GM12878 (cell line): Measurements from ENCODE around the gene SLC29A1. TPM values are rescaled to one million over a fixed set of nuclear protein-coding genes. Genes with fewer than 3 reads are reported as not detected.
A peak's percentile ranks its signal among the peaks of the same experiment; 100 is the strongest.

Experiments
- ATF7 ChIP-seq: fragments of 450-650 bp; IDR thresholded peaks from 2 replicates; pipeline ENCODE4 v1.6.1; 2016; ENCODE audit warnings: low read depth, mild to moderate bottlenecking
- BCL11A ChIP-seq: IDR thresholded peaks from 2 replicates; pipeline ENCODE4 v1.6.1; 2011; ENCODE audit warnings: low read depth, low read length
- CBFB ChIP-seq: IDR thresholded peaks from 2 replicates; pipeline ENCODE4 v1.6.1; 2016; ENCODE audit warnings: antibody characterized with exemption, low read depth
- CHD2 ChIP-seq: IDR thresholded peaks from 2 replicates; pipeline ENCODE4 v1.6.1; 2011; ENCODE audit warnings: low read depth, low read length, improper control_type of control experiment, borderline replicate concordance
- CREM ChIP-seq: IDR thresholded peaks from 2 replicates; pipeline ENCODE4 v1.6.1; 2014; ENCODE audit warnings: antibody characterized with exemption, low read depth
- EED ChIP-seq: sonication (generic); IDR thresholded peaks from 2 replicates; pipeline ENCODE4 v1.6.1; 2016; ENCODE audit warnings: antibody characterized with exemption, low read depth
- ETV6 ChIP-seq, 2 experiments: fragments of 450-650 bp in 1 of 2; IDR thresholded peaks in 1 of 2; conservative IDR thresholded peaks in 1 of 2; 2 replicates each; pipeline ENCODE4 v1.6.1; 2014; ENCODE audit warnings: antibody characterized with exemption in 1 of 2, borderline replicate concordance in 1 of 2, low read depth in 1 of 2, mild to moderate bottlenecking in 1 of 2, moderate library complexity in 1 of 2
- GABPA ChIP-seq: IDR thresholded peaks from 2 replicates; pipeline ENCODE4 v1.6.1; 2014; ENCODE audit warnings: antibody characterized with exemption, low read depth, mild to moderate bottlenecking, inconsistent platforms
- IKZF1 ChIP-seq: fragments of 450-650 bp; conservative IDR thresholded peaks from 2 replicates; pipeline ENCODE4 v1.6.1; 2017; ENCODE audit warnings: antibody characterized with exemption, mild to moderate bottlenecking
- IRF4 ChIP-seq: IDR thresholded peaks from 2 replicates; pipeline ENCODE4 v1.6.1; 2011; ENCODE audit warnings: low read depth, low read length
- KAT2A ChIP-seq: conservative IDR thresholded peaks from 2 replicates; pipeline ENCODE4 v1.6.1; 2011; ENCODE audit warnings: low read depth, low read length; ENCODE audit not compliant: control insufficient read depth
- LARP7 ChIP-seq: fragments of 450-650 bp; IDR thresholded peaks from 2 replicates; pipeline ENCODE4 v1.6.1; 2017; ENCODE audit warnings: mild to moderate bottlenecking
- MTA3 ChIP-seq: IDR thresholded peaks from 2 replicates; pipeline ENCODE4 v1.6.1; 2012; ENCODE audit warnings: low read length, inconsistent platforms, borderline replicate concordance
- PAX5 ChIP-seq: IDR thresholded peaks from 2 replicates; pipeline ENCODE4 v1.6.1; 2011; ENCODE audit warnings: low read depth, low read length, borderline replicate concordance
- POLR2AphosphoS5 ChIP-seq: IDR thresholded peaks from 2 replicates; pipeline ENCODE4 v1.6.1; 2011; ENCODE audit warnings: mild to moderate bottlenecking, low read length, inconsistent platforms
- RAD51 ChIP-seq: fragments of 450-650 bp; IDR thresholded peaks from 2 replicates; pipeline ENCODE4 v1.6.1; 2016; ENCODE audit warnings: moderate library complexity, mild to moderate bottlenecking, inconsistent platforms
- TAF1 ChIP-seq: IDR thresholded peaks from 2 replicates; pipeline ENCODE4 v1.6.1; 2011; ENCODE audit warnings: mild to moderate bottlenecking, low read depth, low read length, borderline replicate concordance
- TCF3 ChIP-seq: IDR thresholded peaks from 2 replicates; pipeline ENCODE4 v1.6.1; 2012; ENCODE audit warnings: low read depth, mild to moderate bottlenecking, low read length, borderline replicate concordance; ENCODE audit not compliant: insufficient read depth
- YBX1 ChIP-seq: fragments of 450-650 bp; IDR thresholded peaks from 2 replicates; pipeline ENCODE4 v1.6.1; 2016; ENCODE audit warnings: antibody characterized with exemption
- ZBED1 ChIP-seq: IDR thresholded peaks from 2 replicates; pipeline ENCODE4 v1.6.1; 2016; ENCODE audit warnings: borderline replicate concordance
- ZNF217 ChIP-seq: fragments of 450-650 bp; IDR thresholded peaks from 2 replicates; pipeline ENCODE4 v1.6.1; 2017; ENCODE audit warnings: antibody characterized with exemption, mild to moderate bottlenecking
- ZNF274 ChIP-seq: IDR thresholded peaks from one replicate; pipeline ENCODE4 v1.8.0; 2011; ENCODE audit not compliant: insufficient read length, insufficient read depth
- ZSCAN29 ChIP-seq: fragments of 450-650 bp; IDR thresholded peaks from 2 replicates; pipeline ENCODE4 v1.6.1; 2017; ENCODE audit warnings: mild to moderate bottlenecking, moderate library complexity
- polyA plus RNA-seq, 11 experiments: library from polyadenylated mRNA; depleted of rRNA in 4 of 11; unstranded in 6 of 11; stranded (reverse) in 5 of 11; fragments of >200 nt; fragmentation: Nextera tagmentation in 4 of 11; fragmentation: Illumina TruSeq in 1 of 11; extraction: Ambion mirVana in 4 of 11; extraction: Trizol in 1 of 11; gene quantifications; 1 replicate in 1 of 11; 2 replicates in 10 of 11; pipeline versions ENCODE4 v1.2.1 to v1.2.3, GENCODE V29; 2011 to 2016; ENCODE audit warnings: inconsistent platforms in 2 of 11, missing spikeins in 2 of 11, low read depth in 1 of 11
- total RNA-seq, 4 experiments: library from RNA; depleted of rRNA in 3 of 4; stranded (reverse); fragments of >200 nt in 3 of 4; fragmentation: Illumina TruSeq in 1 of 4; extraction: Trizol in 1 of 4; gene quantifications; 2 replicates each; pipeline versions ENCODE4 v1.2.1 to v1.2.3, GENCODE V29; 2013 to 2021
- TF ChIP-seq, protein P1 (sequence below): fragments of 450-650 bp; IDR thresholded peaks from 2 replicates; pipeline ENCODE4 v1.6.1; 2017; ENCODE audit warnings: mild to moderate bottlenecking, moderate library complexity
- TF ChIP-seq, protein P2 (sequence below): IDR thresholded peaks from 2 replicates; pipeline ENCODE4 v1.6.1; 2011; ENCODE audit warnings: borderline replicate concordance, low read depth, mild to moderate bottlenecking, moderate library complexity, low read length; ENCODE audit not compliant: insufficient read depth, poor library complexity, severe bottlenecking
- TF ChIP-seq, protein P3 (sequence below): fragments of 450-650 bp; IDR thresholded peaks from 2 replicates; pipeline ENCODE4 v1.6.1; 2016; ENCODE audit warnings: mild to moderate bottlenecking

Gene SLC29A1
- total and polyA plus RNA-seq, 10 of the 15 experiments (the other 5 are each of a cell fraction or from before 2014, with no cell fraction given) = 10.0 to 132 (median 93.4) TPM

GRCh38 chr6:44263354-44264100 lies 40.1 kb downstream of the SLC29A1 start (continued):
- TF ChIP-seq ETV6 (conservative IDR thresholded peaks at IDR 0.05 in 1 of 2, IDR thresholded peaks at IDR 0.05 in 1 of 2; ENCODE audit: borderline replicate concordance in 1 of 2, low read depth in 1 of 2) (peak in 1 of 2 experiments; percentile 79; a peak in 1 of 4 replicates), ZNF274 (no peak), CBFB (no peak), CHD2 (0 out of 2 replicates have a peak, but pooled peaks have one; percentile 54), CREM (peak; percentile 52), TAF1 (peak; percentile 67; the same call in 1 of the 2 replicates), PAX5 (peak; percentile 69; the same call in 1 of the 2 replicates), ZNF217 (peak; percentile 56; the same call in 1 of the 2 replicates), IRF4 (peak; percentile 73), ATF7 (peak; percentile 32), IKZF1 (peak; percentile 99), RAD51 (peak; percentile 14; the same call in 1 of the 2 replicates), TCF3 (0 out of 2 replicates have a peak, but pooled peaks have one; percentile 28), EED (peak; percentile 89), MTA3 (no peak), ZBED1 (peak; percentile 61; the same call in 1 of the 2 replicates), KAT2A (no peak), POLR2AphosphoS5 (peak; percentile 75), ZSCAN29 (no peak), LARP7 (peak; percentile 38; the same call in 1 of the 2 replicates), YBX1 (no peak), GABPA (no peak), BCL11A (peak; percentile 41; the same call in 1 of the 2 replicates)
- TF ChIP-seq, protein P1, sequence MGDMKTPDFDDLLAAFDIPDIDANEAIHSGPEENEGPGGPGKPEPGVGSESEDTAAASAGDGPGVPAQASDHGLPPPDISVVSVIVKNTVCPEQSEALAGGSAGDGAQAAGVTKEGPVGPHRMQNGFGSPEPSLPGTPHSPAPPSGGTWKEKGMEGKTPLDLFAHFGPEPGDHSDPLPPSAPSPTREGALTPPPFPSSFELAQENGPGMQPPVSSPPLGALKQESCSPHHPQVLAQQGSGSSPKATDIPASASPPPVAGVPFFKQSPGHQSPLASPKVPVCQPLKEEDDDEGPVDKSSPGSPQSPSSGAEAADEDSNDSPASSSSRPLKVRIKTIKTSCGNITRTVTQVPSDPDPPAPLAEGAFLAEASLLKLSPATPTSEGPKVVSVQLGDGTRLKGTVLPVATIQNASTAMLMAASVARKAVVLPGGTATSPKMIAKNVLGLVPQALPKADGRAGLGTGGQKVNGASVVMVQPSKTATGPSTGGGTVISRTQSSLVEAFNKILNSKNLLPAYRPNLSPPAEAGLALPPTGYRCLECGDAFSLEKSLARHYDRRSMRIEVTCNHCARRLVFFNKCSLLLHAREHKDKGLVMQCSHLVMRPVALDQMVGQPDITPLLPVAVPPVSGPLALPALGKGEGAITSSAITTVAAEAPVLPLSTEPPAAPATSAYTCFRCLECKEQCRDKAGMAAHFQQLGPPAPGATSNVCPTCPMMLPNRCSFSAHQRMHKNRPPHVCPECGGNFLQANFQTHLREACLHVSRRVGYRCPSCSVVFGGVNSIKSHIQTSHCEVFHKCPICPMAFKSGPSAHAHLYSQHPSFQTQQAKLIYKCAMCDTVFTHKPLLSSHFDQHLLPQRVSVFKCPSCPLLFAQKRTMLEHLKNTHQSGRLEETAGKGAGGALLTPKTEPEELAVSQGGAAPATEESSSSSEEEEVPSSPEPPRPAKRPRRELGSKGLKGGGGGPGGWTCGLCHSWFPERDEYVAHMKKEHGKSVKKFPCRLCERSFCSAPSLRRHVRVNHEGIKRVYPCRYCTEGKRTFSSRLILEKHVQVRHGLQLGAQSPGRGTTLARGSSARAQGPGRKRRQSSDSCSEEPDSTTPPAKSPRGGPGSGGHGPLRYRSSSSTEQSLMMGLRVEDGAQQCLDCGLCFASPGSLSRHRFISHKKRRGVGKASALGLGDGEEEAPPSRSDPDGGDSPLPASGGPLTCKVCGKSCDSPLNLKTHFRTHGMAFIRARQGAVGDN = peak; percentile 74
- TF ChIP-seq, protein P2, sequence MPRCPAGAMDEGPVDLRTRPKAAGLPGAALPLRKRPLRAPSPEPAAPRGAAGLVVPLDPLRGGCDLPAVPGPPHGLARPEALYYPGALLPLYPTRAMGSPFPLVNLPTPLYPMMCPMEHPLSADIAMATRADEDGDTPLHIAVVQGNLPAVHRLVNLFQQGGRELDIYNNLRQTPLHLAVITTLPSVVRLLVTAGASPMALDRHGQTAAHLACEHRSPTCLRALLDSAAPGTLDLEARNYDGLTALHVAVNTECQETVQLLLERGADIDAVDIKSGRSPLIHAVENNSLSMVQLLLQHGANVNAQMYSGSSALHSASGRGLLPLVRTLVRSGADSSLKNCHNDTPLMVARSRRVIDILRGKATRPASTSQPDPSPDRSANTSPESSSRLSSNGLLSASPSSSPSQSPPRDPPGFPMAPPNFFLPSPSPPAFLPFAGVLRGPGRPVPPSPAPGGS = peak; percentile 76
- TF ChIP-seq, protein P3, sequence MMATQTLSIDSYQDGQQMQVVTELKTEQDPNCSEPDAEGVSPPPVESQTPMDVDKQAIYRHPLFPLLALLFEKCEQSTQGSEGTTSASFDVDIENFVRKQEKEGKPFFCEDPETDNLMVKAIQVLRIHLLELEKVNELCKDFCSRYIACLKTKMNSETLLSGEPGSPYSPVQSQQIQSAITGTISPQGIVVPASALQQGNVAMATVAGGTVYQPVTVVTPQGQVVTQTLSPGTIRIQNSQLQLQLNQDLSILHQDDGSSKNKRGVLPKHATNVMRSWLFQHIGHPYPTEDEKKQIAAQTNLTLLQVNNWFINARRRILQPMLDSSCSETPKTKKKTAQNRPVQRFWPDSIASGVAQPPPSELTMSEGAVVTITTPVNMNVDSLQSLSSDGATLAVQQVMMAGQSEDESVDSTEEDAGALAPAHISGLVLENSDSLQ = peak; percentile 53; the same call in 1 of the 2 replicates
